Thoracic aorta endothelial cell (primary cell): ENCODE results near the gene ZNF24. TPM values are rescaled to one million over a fixed set of nuclear protein-coding genes. Genes with fewer than 3 reads are reported as not detected.

Source experiments
- total RNA-seq: library from RNA; depleted of rRNA; stranded (reverse); fragments of >200 nt; gene quantifications from 2 replicates; pipeline ENCODE4 v1.2.3, GENCODE V29; 2012

Gene ZNF24
- 41.0 and 42.3 TPM in 2 replicates for total RNA-seq

GRCh38 chr18:35343936-35344735, at the start of gene ZNF24:
ZNF24 (minus strand) TSS chr18:35344420; CDS start chr18:35340650, 3,770 bp downstream.

DNA sequence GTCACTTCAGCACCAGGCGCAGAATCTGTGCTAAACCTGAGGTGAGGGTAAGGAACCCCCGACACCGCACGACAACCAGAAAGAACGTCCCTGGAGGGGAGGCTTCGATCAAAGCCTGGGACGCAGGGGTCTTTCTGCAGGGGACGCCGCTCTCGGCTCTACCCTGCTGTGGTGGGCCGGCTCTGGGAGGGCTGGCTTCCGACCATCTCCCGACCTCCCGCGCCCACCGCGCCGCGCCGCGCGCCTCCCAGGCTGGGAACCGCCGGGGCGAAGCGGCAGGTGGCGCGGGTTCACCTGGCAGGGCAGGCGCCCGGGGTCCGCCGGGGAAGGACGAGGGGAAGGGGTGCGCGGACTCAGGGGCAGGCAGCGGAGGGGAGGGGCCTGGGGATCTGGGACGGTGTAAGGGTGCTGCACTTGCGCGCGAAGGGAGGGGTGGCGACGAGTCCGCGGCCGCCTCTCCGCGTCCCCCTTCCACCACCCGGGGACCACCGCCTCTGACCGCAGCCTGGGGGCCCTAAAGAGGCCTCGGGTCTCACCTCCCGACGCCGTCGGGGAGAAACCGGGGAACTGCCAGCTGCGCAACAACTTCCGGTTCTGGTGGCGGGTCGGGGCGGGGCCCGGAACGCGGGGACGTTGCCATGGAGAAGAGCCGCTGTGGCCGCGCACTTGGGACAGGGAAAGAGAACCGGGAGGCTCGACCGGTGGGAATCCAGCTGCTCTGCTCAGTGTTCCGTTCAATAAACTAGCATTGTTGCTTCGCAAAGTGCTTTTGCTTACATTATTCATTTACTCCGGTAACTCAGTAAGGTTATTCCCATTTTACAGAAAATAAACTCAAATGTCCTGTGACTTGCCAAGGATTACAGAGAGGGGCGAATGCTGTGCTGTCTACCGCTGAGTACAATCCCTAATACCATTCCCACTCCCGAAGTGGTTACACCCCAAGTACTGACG, 32.8 kb upstream of the ZNF24 start, which contains the start of gene ZNF396:
Gene ZNF396 (minus strand): TSS at position 596 of the 954 bp plus-strand sequence. CDS start 3,045 bp downstream, outside the sequence.

DNA sequence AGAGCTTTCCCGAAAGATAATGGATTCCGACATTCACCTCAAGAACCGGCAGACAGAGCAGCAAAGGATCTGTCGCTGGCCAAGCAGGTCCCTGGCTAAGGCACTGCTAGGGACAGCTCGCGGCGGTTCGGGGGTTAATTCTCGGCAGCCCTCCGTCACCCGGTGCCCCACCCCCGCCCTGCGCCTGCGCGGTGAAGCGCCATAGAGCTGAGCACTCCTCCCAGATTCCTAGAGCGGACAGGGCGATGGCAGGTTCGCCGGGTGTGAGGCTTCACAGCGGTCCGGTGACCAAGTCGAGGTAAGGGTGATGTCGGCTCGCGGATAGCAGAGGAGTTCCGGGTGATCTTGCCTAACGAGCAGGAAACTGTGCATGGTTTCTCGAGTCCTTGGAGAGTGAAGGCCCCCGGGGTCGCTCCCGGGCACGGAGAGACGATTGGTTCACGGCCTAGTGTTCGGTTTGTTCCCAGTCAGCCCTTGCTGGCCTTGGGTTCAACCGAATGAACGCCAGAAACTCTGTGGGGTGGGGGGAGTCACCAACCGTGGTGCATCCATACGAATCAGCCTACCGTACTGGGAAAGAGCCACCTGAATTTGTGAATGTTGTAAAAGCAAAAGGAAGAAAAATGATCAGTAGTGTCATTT, 54.0 kb downstream of the ZNF24 start, which contains the start of gene ZSCAN30:
Gene ZSCAN30 (minus strand): TSS at position 136 of the 642 bp plus-strand sequence. CDS start 25,877 bp downstream, outside the sequence.

Other genes with a start within 250 kb of the ZNF24 start
- 4.7 and 6.5 TPM in 2 replicates for gene ZNF397, start 103.4 kb downstream of the ZNF24 start, total RNA-seq
- gene ZSCAN30, start 54.2 kb downstream of the ZNF24 start, total RNA-seq: 15.4 and 24.6 TPM in 2 replicates
- gene ZNF396, start 32.9 kb upstream of the ZNF24 start, total RNA-seq: 0.40 and 1.3 TPM in 2 replicates
- gene INO80C, start 153.5 kb upstream of the ZNF24 start, total RNA-seq: 35.9 and 43.4 TPM in 2 replicates
- 351 and 359 TPM in 2 replicates for gene GALNT1, start 237.3 kb upstream of the ZNF24 start, total RNA-seq